BLaER1 treated with 17β-estradiol and CSF1 and Interleukin-3, amounts not matched to agents 10 nM and 100 nM (cell line): Measurements from ENCODE around the gene TMEM131.

Experiments
- H3K27ac ChIP-seq, 11 experiments: shearing (Covaris generic); formaldehyde crosslinking; 2 replicates each; pipeline ENCODE4 v1.8.1; 2022
- H3K27me3 ChIP-seq, 11 experiments: shearing (Covaris generic); formaldehyde crosslinking; 2 replicates each; pipeline ENCODE4 v1.8.1; 2022
- H3K36me3 ChIP-seq, 11 experiments: shearing (Covaris generic); formaldehyde crosslinking; 2 replicates each; pipeline ENCODE4 v1.8.1; 2022
- H3K4me1 ChIP-seq, 10 experiments: shearing (Covaris generic); formaldehyde crosslinking; 2 replicates each; pipeline ENCODE4 v1.8.1; 2022
- H3K4me2 ChIP-seq, 11 experiments: shearing (Covaris generic); formaldehyde crosslinking; 2 replicates each; pipeline ENCODE4 v1.8.1; 2022
- H3K4me3 ChIP-seq, 10 experiments: shearing (Covaris generic); formaldehyde crosslinking; 2 replicates each; pipeline ENCODE4 v1.8.1; 2022
- H3K9ac ChIP-seq, 11 experiments: shearing (Covaris generic); formaldehyde crosslinking; 2 replicates each; pipeline ENCODE4 v1.8.1; 2022
- H3K9me3 ChIP-seq, 11 experiments: shearing (Covaris generic); formaldehyde crosslinking; replicated peaks in 1 of 11; 2 replicates each; pipeline ENCODE4 v1.8.1; 2022
- H4K20me1 ChIP-seq, 11 experiments: shearing (Covaris generic); formaldehyde crosslinking; 2 replicates each; pipeline ENCODE4 v1.8.1; 2022
- Cebpa-rat ChIP-seq, 11 experiments: shearing (Covaris generic); IDR thresholded peaks; 2 replicates each; pipeline ENCODE4 v1.8.1; 2022

Gene TMEM131

DNA sequence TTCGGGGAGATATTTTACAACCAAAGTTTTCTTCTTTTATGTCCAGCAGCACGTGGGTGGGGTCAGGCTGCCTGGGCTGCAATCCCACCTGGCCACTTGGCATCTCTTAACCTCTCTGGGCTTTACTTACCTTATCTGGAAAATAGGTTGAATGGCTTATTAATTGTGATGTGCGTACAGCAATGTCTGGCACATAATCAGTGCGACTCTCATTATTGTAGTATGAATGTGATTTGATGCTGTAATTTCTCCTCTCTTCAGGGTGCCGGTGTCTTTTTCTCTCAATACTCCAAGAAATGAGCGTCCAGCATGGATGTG, 284.4 kb downstream of the TMEM131 start:
- H3K36me3 ChIP-seq = no peaks in the 10 kb centered on the region
- H3K4me1 ChIP-seq = peaks cover 37 to 99% (median 97%) of the 10 kb centered on the region in 10 experiments
- H3K4me3 ChIP-seq = no peak overlapping the region
- peak overlapping the region in 7 of 11 experiments; percentile 17 to 98 (median 88); a peak in 13 of 22 replicates for H3K4me2 ChIP-seq
- no peak for TF ChIP-seq Cebpa-rat (IDR thresholded peaks at IDR 0.05)
- no peaks in the 10 kb centered on the region for H4K20me1 ChIP-seq
- H3K27me3 ChIP-seq = no peaks in the 10 kb centered on the region
- H3K9ac ChIP-seq = peak overlapping the region in 4 of 11 experiments; percentile 19 to 44 (median 22); a peak in 4 of 22 replicates
- no peaks in the 10 kb centered on the region for H3K9me3 ChIP-seq
- H3K27ac ChIP-seq = peak overlapping the region in 4 of 11 experiments; percentile 29 to 99 (median 96); a peak in 5 of 22 replicates

- Histone ChIP-seq H3K4me3 (no peak overlapping the region), H3K9ac (peak overlapping the region in 3 of 11 experiments; percentile 12 to 43 (median 21); a peak in 2 of 22 replicates), H3K36me3 (no peaks in the 10 kb centered on the region), H3K27ac (peak overlapping the region in 3 of 11 experiments; percentile 7 to 43 (median 32); a peak in 1 of 22 replicates), H3K4me1 (peaks cover 47 to 93% (median 87%) of the 10 kb centered on the region in 10 experiments), H3K9me3 (no peaks in the 10 kb centered on the region), H3K4me2 (peak overlapping the region; percentile 6 to 97 (median 65)), H3K27me3 (no peaks in the 10 kb centered on the region), H4K20me1 (no peaks in the 10 kb centered on the region)
- TF ChIP-seq Cebpa-rat (IDR thresholded peaks at IDR 0.05) = no peak
Measured at GRCh38 chr2:97708608-97709007, 287.1 kb downstream of the TMEM131 start.

- Histone ChIP-seq H3K27me3 (no peaks in the 10 kb centered on the region), H3K4me1 (peaks cover 43 to 93% (median 87%) of the 10 kb centered on the region in 10 experiments), H3K4me2 (peak overlapping the region; percentile 6 to 97 (median 65)), H3K27ac (peak overlapping the region in 4 of 11 experiments; percentile 4 to 43 (median 32); a peak in 3 of 22 replicates), H3K9me3 (no peaks in the 10 kb centered on the region), H3K4me3 (no peak overlapping the region), H3K9ac (peak overlapping the region in 5 of 11 experiments; percentile 6 to 43 (median 21); a peak in 5 of 22 replicates), H3K36me3 (no peaks in the 10 kb centered on the region), H4K20me1 (no peaks in the 10 kb centered on the region)
- TF ChIP-seq Cebpa-rat (IDR thresholded peaks at IDR 0.05) = no peak
Measured at GRCh38 chr2:97708048-97708380, 287.7 kb downstream of the TMEM131 start.

GRCh38 chr2:97707362-97708047, 288.2 kb downstream of the TMEM131 start:
- Histone ChIP-seq H3K27ac (peak overlapping the region in 3 of 11 experiments; percentile 1 to 43 (median 33); a peak in 2 of 22 replicates), H3K27me3 (no peaks in the 10 kb centered on the region), H3K36me3 (no peaks in the 10 kb centered on the region), H3K9me3 (no peaks in the 10 kb centered on the region), H3K4me1 (peaks cover 41 to 93% (median 87%) of the 10 kb centered on the region in 10 experiments), H3K9ac (peak overlapping the region in 2 of 11 experiments; percentile 21 to 34; a peak in 2 of 22 replicates), H3K4me3 (no peak overlapping the region), H3K4me2 (peak overlapping the region; percentile 6 to 97 (median 65)), H4K20me1 (no peaks in the 10 kb centered on the region)
- TF ChIP-seq Cebpa-rat (IDR thresholded peaks at IDR 0.05) = no peak

DNA sequence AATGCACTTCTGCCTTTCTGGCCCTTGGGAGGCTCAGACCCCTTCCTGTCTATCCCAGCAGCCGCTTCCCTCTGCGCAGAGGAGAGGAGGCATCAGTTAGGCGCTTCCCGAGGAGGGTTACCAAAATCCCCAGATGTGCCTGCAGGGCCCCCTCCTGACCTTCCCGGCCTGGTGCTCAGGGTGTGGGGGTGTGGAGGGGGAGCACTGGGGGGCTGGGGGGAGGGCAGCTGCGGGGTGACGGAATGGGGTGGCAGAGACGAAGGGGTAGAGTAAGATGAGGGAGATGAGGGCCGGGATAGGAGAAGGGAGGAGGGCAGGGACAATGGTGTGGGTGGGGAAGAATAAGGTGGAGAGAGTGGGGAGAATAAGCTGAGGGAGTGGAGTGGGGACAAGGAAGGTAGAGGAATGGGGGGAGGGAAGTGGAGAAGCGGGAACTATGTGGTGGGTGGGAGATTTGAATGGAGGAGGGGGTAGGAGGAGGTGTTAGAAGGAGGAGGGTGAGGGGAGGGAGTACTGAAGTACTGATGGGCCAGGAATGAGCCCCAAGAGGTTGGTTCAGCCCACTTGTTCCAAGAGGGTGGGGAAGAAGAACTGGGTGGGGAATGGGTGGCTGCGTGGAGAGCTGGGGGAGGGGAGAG, 288.9 kb downstream of the TMEM131 start:
- no peaks in the 10 kb centered on the region for H3K9me3 ChIP-seq
- no peaks in the 10 kb centered on the region for H3K36me3 ChIP-seq
- H3K27ac ChIP-seq = no peak overlapping the region
- no peak for TF ChIP-seq Cebpa-rat (IDR thresholded peaks at IDR 0.05)
- no peak overlapping the region for H3K9ac ChIP-seq
- no peaks in the 10 kb centered on the region for H3K27me3 ChIP-seq
- peaks cover 45 to 93% (median 88%) of the 10 kb centered on the region in 10 experiments for H3K4me1 ChIP-seq
- H3K4me3 ChIP-seq = no peak overlapping the region
- no peaks in the 10 kb centered on the region for H4K20me1 ChIP-seq
- peak overlapping the region in 10 of 11 experiments; percentile 12 to 97 (median 73); a peak in 19 of 22 replicates for H3K4me2 ChIP-seq
